ENCODE measurements around the gene RPS24. TPM values are rescaled to one million over a fixed set of nuclear protein-coding genes. Genes with fewer than 3 reads are reported as not detected.
"Not testable (repeated sequence)": the region's sequence is repeated elsewhere in the genome, so short reads cannot be mapped to it uniquely, and the experiment has no call there.

RPS24 gene
- total RNA-seq, 2 experiments from 2014 or later: 2,145 to 3,094 TPM

DNA sequence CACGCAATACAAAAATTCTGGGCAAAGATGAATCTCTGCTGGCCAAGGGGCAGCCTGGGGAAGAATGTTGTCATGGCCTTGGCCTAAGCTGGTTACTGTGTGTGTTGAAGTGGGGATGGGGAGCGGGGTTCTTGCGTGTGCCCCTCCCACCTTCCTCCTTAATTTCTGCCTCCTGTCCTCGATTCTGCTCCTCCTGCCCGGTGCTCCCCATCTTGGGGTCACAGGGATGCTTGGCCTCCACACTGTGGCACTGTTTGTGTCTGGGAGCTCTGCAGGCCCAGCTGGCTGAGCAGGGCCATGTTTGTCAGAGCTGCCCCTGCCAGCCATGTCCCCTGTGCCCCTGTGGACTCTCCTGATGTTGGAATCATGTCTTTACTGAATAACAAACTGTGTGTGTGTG lies 37.1 kb downstream of the RPS24 start:
- intact Hi-C loops (cut with DNase I, micrococcal nuclease): no loop called here
- Mint-ChIP-seq H3K27me3 (no peaks in the 10 kb centered on the region), H3K9me3 (ENCODE audit: low read depth) (peaks cover 3% of the 10 kb centered on the region), H3K36me3 (ENCODE audit: low read depth) (no peaks in the 10 kb centered on the region), H3K27ac (no peak overlapping the region), H3K4me1 (no peaks in the 10 kb centered on the region), H3K4me3 (no peak overlapping the region)
- no peak for ATAC-seq
- no peak for DNase-seq
- POLR2A ChIA-PET: no interaction called here
- CTCF ChIA-PET: no interaction called here

DNA sequence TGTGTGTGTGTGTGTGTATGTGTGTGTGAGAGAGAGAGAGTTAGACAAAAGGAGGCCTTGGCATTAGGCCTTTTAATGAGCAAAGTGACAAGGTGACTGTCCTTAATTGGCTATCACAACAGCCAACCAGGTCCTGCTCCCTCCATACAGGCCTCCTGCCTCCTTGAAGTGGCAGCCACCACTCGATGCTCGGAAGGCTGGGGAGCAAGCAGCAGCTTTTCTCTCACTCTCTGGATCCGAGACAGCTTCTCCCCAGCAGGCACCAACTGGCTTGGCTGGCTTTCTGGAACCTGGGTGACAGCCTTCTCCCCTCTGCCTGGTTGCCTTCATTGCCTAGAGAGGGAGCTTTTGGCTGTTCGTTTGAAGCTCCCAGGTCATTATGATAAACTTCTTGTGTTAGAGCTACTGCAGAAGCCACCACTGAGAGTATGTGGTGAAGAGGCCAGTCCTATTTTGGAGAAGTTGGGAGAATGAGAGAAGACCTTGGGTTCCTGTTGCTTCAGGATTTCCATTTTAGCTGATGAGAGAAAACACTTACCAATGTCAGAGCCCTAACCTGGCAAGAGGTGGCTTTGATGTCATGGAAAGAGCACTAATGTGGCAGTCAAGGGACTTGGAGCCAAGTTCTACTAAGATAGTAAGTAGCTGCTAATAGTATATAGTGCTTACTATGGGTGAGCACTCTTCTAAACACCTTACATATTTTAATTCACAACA lies 37.6 kb downstream of the RPS24 start:
- ChIA-PET POLR2A (no interaction called here), CTCF (no interaction called here)
- peaks cover 3% of the 10 kb centered on the region for H3K9me3 Mint-ChIP-seq (ENCODE audit: low read depth)
- intact Hi-C loops (cut with DNase I, micrococcal nuclease): no loop called here
- no peaks in the 10 kb centered on the region for H3K4me1 Mint-ChIP-seq
- ATAC-seq (no peak), DNase-seq (no peak)
- H3K36me3 Mint-ChIP-seq (ENCODE audit: low read depth): no peaks in the 10 kb centered on the region
- H3K27ac Mint-ChIP-seq: no peak overlapping the region
- no peak overlapping the region for H3K4me3 Mint-ChIP-seq
- no peaks in the 10 kb centered on the region for H3K27me3 Mint-ChIP-seq

DNA sequence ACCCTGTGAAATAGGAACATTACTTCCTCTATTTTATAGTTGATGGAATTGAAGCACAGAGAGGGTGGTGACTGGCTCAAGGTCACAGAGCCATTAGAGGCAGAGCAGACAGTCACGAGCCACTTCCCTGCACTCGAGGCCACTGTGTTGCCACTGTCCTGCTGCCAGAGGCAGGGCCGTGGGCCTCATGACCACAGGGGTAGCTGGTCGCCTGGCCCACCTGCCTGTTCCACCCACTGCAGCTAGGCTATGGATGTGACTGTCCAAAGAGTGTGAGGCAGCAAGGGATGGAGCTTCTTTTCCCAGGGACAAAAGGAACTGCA lies 38.2 kb downstream of the RPS24 start:
- no peak for ATAC-seq
- H3K27ac Mint-ChIP-seq: no peak overlapping the region
- CTCF ChIA-PET: interaction anchor here (0.6 kb wide), 1 partner anchor 1088 kb away, joined by 3 read pairs; no protein-coding TSS in a partner anchor
- intact Hi-C loops (cut with DNase I, micrococcal nuclease): no loop called here
- H3K36me3 Mint-ChIP-seq (ENCODE audit: low read depth): no peaks in the 10 kb centered on the region
- no peaks in the 10 kb centered on the region for H3K27me3 Mint-ChIP-seq
- DNase-seq: no peak
- no peak overlapping the region for H3K4me3 Mint-ChIP-seq
- POLR2A ChIA-PET: no interaction called here
- peaks cover 3% of the 10 kb centered on the region for H3K9me3 Mint-ChIP-seq (ENCODE audit: low read depth)
- no peaks in the 10 kb centered on the region for H3K4me1 Mint-ChIP-seq

- ChIA-PET POLR2A (no interaction called here), CTCF (interaction anchor here (0.6 kb wide), 1 partner anchor 1089 kb away, joined by 3 read pairs; no protein-coding TSS in a partner anchor)
- H3K27me3 Mint-ChIP-seq: no peaks in the 10 kb centered on the region
- ATAC-seq (no peak), DNase-seq (no peak)
- peaks cover 3% of the 10 kb centered on the region for H3K9me3 Mint-ChIP-seq (ENCODE audit: low read depth)
- H3K4me3 Mint-ChIP-seq: no peak overlapping the region
- no peaks in the 10 kb centered on the region for H3K36me3 Mint-ChIP-seq (ENCODE audit: low read depth)
- H3K4me1 Mint-ChIP-seq: no peaks in the 10 kb centered on the region
- H3K27ac Mint-ChIP-seq: no peak overlapping the region
- intact Hi-C loops (cut with DNase I, micrococcal nuclease): no loop called here
Observed at GRCh38 chr10:78072504-78072903, 38.8 kb downstream of the RPS24 start.

GRCh38 chr10:78075806-78076205 lies 42.1 kb downstream of the RPS24 start:
- H3K27me3 Mint-ChIP-seq; H3K27ac Mint-ChIP-seq; H3K9me3 Mint-ChIP-seq (ENCODE audit: low read depth); intact Hi-C loops (cut with DNase I, micrococcal nuclease); H3K4me1 Mint-ChIP-seq; ATAC-seq; H3K4me3 Mint-ChIP-seq; H3K36me3 Mint-ChIP-seq (ENCODE audit: low read depth); CTCF ChIA-PET; DNase-seq: not testable (repeated sequence)
- POLR2A ChIA-PET: interaction anchor here (0.7 kb wide), 1 partner anchor 1470 kb away, joined by 5 read pairs; no protein-coding TSS in a partner anchor

- ATAC-seq (no peak), DNase-seq (no peak)
- ChIA-PET POLR2A (no interaction called here), CTCF (no interaction called here)
- H3K4me1 Mint-ChIP-seq: no peaks in the 10 kb centered on the region
- H3K27ac Mint-ChIP-seq: no peak overlapping the region
- H3K27me3 Mint-ChIP-seq: no peaks in the 10 kb centered on the region
- H3K4me3 Mint-ChIP-seq: no peak overlapping the region
- intact Hi-C loops (cut with DNase I, micrococcal nuclease): no loop called here
- peaks cover 3% of the 10 kb centered on the region for H3K9me3 Mint-ChIP-seq (ENCODE audit: low read depth)
- H3K36me3 Mint-ChIP-seq (ENCODE audit: low read depth): no peaks in the 10 kb centered on the region
Observed at GRCh38 chr10:78078539-78079330, 45.1 kb downstream of the RPS24 start.

DNA sequence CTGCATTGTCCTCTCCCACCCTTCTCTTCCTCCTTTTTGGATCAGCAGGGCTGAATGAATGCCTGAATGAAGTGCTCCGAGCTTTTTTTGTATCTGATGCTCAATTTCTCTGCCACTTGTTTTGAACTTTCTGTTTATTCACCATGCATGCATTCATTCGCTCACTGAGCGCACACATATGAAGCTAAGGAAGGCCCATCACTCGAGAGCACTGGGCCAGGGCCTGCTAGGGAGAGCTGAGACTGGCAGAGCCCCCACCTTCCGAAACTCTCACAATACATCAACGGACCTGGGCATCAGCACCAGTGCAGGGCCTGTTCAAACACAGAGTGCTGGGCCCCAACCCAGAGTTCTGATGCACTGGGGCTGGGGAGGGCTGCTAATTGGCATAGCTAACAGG lies 45.7 kb downstream of the RPS24 start:
- Mint-ChIP-seq H3K27ac (no peak overlapping the region), H3K9me3 (ENCODE audit: low read depth) (peaks cover under 1% of the 10 kb centered on the region), H3K4me1 (no peaks in the 10 kb centered on the region), H3K36me3 (ENCODE audit: low read depth) (no peaks in the 10 kb centered on the region), H3K4me3 (no peak overlapping the region), H3K27me3 (no peaks in the 10 kb centered on the region)
- ChIA-PET CTCF (no interaction called here), POLR2A (no interaction called here)
- DNase-seq: no peak
- no peak for ATAC-seq
- intact Hi-C loops (cut with DNase I, micrococcal nuclease): no loop called here

DNA sequence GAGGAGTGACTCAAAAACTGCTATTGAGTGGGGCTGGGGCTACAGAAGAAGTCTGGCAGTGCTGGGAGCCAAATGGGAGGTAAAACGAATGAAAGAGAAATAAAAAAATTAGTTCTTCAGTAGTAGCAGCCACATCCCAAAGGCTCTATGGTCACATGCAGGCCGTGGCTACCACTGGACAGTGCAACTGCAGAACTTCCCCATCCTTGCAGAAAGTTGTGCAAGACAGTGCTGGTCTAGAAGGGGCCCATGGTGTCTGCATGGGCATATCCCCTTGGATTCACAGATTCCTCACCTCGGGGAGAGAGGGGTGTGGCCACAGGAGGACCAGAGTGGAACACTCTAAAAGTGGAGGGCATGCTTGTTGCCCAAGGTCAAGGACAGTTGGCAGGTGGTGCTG lies 47.6 kb downstream of the RPS24 start:
- POLR2A ChIA-PET: no interaction called here
- H3K9me3 Mint-ChIP-seq (ENCODE audit: low read depth): no peaks in the 10 kb centered on the region
- intact Hi-C loops (cut with DNase I, micrococcal nuclease): no loop called here
- no peak overlapping the region for H3K4me3 Mint-ChIP-seq
- no peak for DNase-seq
- no peaks in the 10 kb centered on the region for H3K4me1 Mint-ChIP-seq
- CTCF ChIA-PET: no interaction called here
- H3K27me3 Mint-ChIP-seq: no peaks in the 10 kb centered on the region
- H3K27ac Mint-ChIP-seq: no peak overlapping the region
- no peaks in the 10 kb centered on the region for H3K36me3 Mint-ChIP-seq (ENCODE audit: low read depth)
- no peak for ATAC-seq

GRCh38 chr10:78082636-78083035 lies 49.0 kb downstream of the RPS24 start:
- H3K9me3 Mint-ChIP-seq (ENCODE audit: low read depth): no peaks in the 10 kb centered on the region
- POLR2A ChIA-PET: no interaction called here
- H3K4me1 Mint-ChIP-seq: no peaks in the 10 kb centered on the region
- H3K27me3 Mint-ChIP-seq: no peaks in the 10 kb centered on the region
- no peak for ATAC-seq
- CTCF ChIA-PET: no interaction called here
- H3K27ac Mint-ChIP-seq: no peak overlapping the region
- H3K4me3 Mint-ChIP-seq: no peak overlapping the region
- no peaks in the 10 kb centered on the region for H3K36me3 Mint-ChIP-seq (ENCODE audit: low read depth)
- DNase-seq: no peak
- intact Hi-C loops (cut with DNase I, micrococcal nuclease): no loop called here

Other genes with a start within 250 kb of the RPS24 start
- gene DLG5, start 107.1 kb upstream of the RPS24 start, total RNA-seq: 1 to 10 TPM; 2.1 to 2.3 TPM
- gene POLR3A, start 4.3 kb upstream of the RPS24 start, total RNA-seq: 10 to 100 TPM; 18.3 to 19.3 TPM